HepG2 (cell line): Measurements from ENCODE around the gene ZDHHC3. TPM values are rescaled to one million over a fixed set of nuclear protein-coding genes. Genes with fewer than 3 reads are reported as not detected.

Source experiments
- ATAC-seq: fragments of 200-7000 bp; cut with Tn5 transposase; 3 replicates; pipeline ENCODE4 v1.9.1; 2020; ENCODE audit warnings: mild to moderate bottlenecking, moderate library complexity
- BruUV-seq: library from RNA; stranded (reverse); fragments of 400-500 nt; replicated peaks from 2 replicates; lab custom pipeline; 2021; lab: Mats Ljungman, UMichigan
- CTCF ChIA-PET: fragments of 300-600 bp; formaldehyde crosslinking; extraction: SDS; loops from one replicate; lab custom pipeline; 2021; ENCODE audit warnings: low total read pairs, inconsistent platforms, low intra/inter-chr PET ratio; lab: Yijun Ruan, JAX
- POLR2A ChIA-PET: fragments of 350-600 bp; sonication (Branson Sonifier 250); formaldehyde crosslinking; loops from one replicate; lab custom pipeline; 2020; ENCODE audit warnings: antibody characterized with exemption, inconsistent platforms; lab: Yijun Ruan, JAX
- DNase-seq: peaks from one replicate; pipeline ENCODE4 v3.0.0-alpha.2; 2015; ENCODE audit warnings: low spot score
- FAIRE-seq: peaks from 3 replicates; lab custom pipeline; 2011; peaks lifted over from hg19 to GRCh38; lab: Jason Lieb, UNC
- H2AFZ ChIP-seq: one replicate; pipeline ENCODE4 v1.6.1; 2011; ENCODE audit warnings: low read length, inconsistent platforms
- H3K27ac ChIP-seq: fragments of 300-600 bp; 3 replicates; pipeline ENCODE4 v1.8.0; 2011; ENCODE audit warnings: mixed run types, mild to moderate bottlenecking, mixed read lengths, low read length, inconsistent platforms; ENCODE audit not compliant: insufficient read depth; ENCODE audit errors: extremely low read length
- H3K27me3 ChIP-seq, 2 experiments: fragments of 200-600 bp in 1 of 2; 2 replicates in 1 of 2; 3 replicates in 1 of 2; pipeline versions ENCODE4 v1.6.0 to v1.8.0; 2011; ENCODE audit warnings: low read length in 2 of 2, mild to moderate bottlenecking in 2 of 2, moderate library complexity in 2 of 2, inconsistent platforms in 1 of 2; ENCODE audit not compliant: insufficient read depth in 2 of 2, control insufficient read depth in 1 of 2
- H3K36me3 ChIP-seq, 2 experiments: fragments of 200-600 bp in 1 of 2; replicated peaks in 1 of 2; 2 replicates in 1 of 2; 3 replicates in 1 of 2; pipeline versions ENCODE4 v1.5.1 to v1.8.0; 2011; ENCODE audit warnings: low read length in 2 of 2, inconsistent platforms in 1 of 2; ENCODE audit not compliant: insufficient read depth in 2 of 2, control insufficient read depth in 1 of 2
- H3K4me1 ChIP-seq: 2 replicates; pipeline ENCODE4 v1.5.1; 2012; ENCODE audit warnings: low read length, inconsistent platforms; ENCODE audit not compliant: insufficient read depth
- H3K4me2 ChIP-seq: 2 replicates; pipeline ENCODE4 v1.6.0; 2011; ENCODE audit warnings: low read depth, low read length, inconsistent platforms
- H3K4me3 ChIP-seq, 3 experiments: fragments of 200-600 bp in 1 of 3; sonication (generic), shearing (Covaris generic) in 1 of 3; replicated peaks in 1 of 3; 2 replicates each; pipeline ENCODE4 v1.5.1; 2011 to 2016; ENCODE audit warnings: low read length in 3 of 3, inconsistent platforms in 2 of 3, low read depth in 2 of 3, mild to moderate bottlenecking in 2 of 3, control low read depth in 1 of 3, mixed read lengths in 1 of 3; ENCODE audit not compliant: insufficient read depth in 1 of 3
- H3K79me2 ChIP-seq: one replicate; pipeline ENCODE4 v1.6.1; 2011; ENCODE audit warnings: low read length, inconsistent platforms; ENCODE audit not compliant: insufficient read depth
- H3K9ac ChIP-seq: 2 replicates; pipeline ENCODE4 v1.6.0; 2011; ENCODE audit warnings: mild to moderate bottlenecking, low read depth, low read length, inconsistent platforms; ENCODE audit not compliant: insufficient read depth
- H3K9me3 ChIP-seq: 2 replicates; pipeline ENCODE4 v1.5.1; 2012; ENCODE audit warnings: mild to moderate bottlenecking, low read length
- H4K20me1 ChIP-seq: 2 replicates; pipeline ENCODE4 v1.6.0; 2011; ENCODE audit warnings: inconsistent platforms, mild to moderate bottlenecking, low read length, moderate library complexity; ENCODE audit not compliant: insufficient read depth
- ATAD3A ChIP-seq: sonication (generic); formaldehyde crosslinking; IDR thresholded peaks from 2 replicates; pipeline ENCODE4 v1.4.0; 2020; ENCODE audit warnings: missing genetic modification reagents
- ATM ChIP-seq: fragments of 450-650 bp; IDR thresholded peaks from 2 replicates; pipeline ENCODE4 v1.7.1; 2017; ENCODE audit warnings: mild to moderate bottlenecking, borderline replicate concordance
- BORCS8-MEF2B ChIP-seq: sonication (generic); formaldehyde crosslinking; IDR thresholded peaks from 2 replicates; pipeline ENCODE4 v1.8.0; 2022; ENCODE audit warnings: mild to moderate bottlenecking, missing genetic modification reagents
- FOXA1 ChIP-seq, 2 experiments: fragments of 450-650 bp in 1 of 2; sonication (generic) in 1 of 2; formaldehyde crosslinking in 1 of 2; IDR thresholded peaks; 2 replicates each; pipeline versions ENCODE4 v1.4.0 to v1.6.1; 2016 to 2020; ENCODE audit warnings: missing genetic modification reagents in 1 of 2
- GPN1 ChIP-seq: sonication (generic); formaldehyde crosslinking; IDR thresholded peaks from 2 replicates; pipeline ENCODE4 v1.5.1; 2020; ENCODE audit warnings: missing genetic modification reagents, borderline replicate concordance
- GTF3A ChIP-seq: sonication (generic); formaldehyde crosslinking; conservative IDR thresholded peaks from 2 replicates; pipeline ENCODE4 v1.4.0; 2020; ENCODE audit warnings: mild to moderate bottlenecking, missing genetic modification reagents
- KDM5A ChIP-seq: fragments of 200-600 bp; sonication (generic); IDR thresholded peaks from 2 replicates; pipeline ENCODE4 v1.7.0; 2018; ENCODE audit warnings: antibody characterized with exemption, mild to moderate bottlenecking, low read length, borderline replicate concordance
- KMT2A ChIP-seq: sonication (generic); formaldehyde crosslinking; IDR thresholded peaks from 2 replicates; pipeline ENCODE4 v1.4.0; 2020; ENCODE audit warnings: missing genetic modification reagents
- NCOA1 ChIP-seq: sonication (generic); formaldehyde crosslinking; IDR thresholded peaks from 2 replicates; pipeline ENCODE4 v1.9.0; 2021; ENCODE audit warnings: missing genetic modification reagents
- NKX3-1 ChIP-seq: sonication (generic); formaldehyde crosslinking; IDR thresholded peaks from 2 replicates; pipeline ENCODE4 v1.5.0; 2020; ENCODE audit warnings: missing genetic modification reagents
- TBL1XR1 ChIP-seq: fragments of 150-350 bp; IDR thresholded peaks from 2 replicates; pipeline ENCODE4 v1.6.1; 2014; ENCODE audit warnings: borderline replicate concordance, low read length; ENCODE audit not compliant: partially characterized antibody
- YEATS4 ChIP-seq: sonication (generic); formaldehyde crosslinking; IDR thresholded peaks from 2 replicates; pipeline ENCODE4 v1.4.0; 2020; ENCODE audit warnings: missing genetic modification reagents, borderline replicate concordance
- ZFP82 ChIP-seq: sonication (generic); formaldehyde crosslinking; IDR thresholded peaks from 2 replicates; pipeline ENCODE4 v1.5.1; 2020; ENCODE audit warnings: mild to moderate bottlenecking, missing genetic modification reagents, borderline replicate concordance
- ZNF335 ChIP-seq: sonication (generic); formaldehyde crosslinking; IDR thresholded peaks from 2 replicates; pipeline ENCODE4 v1.4.0; 2020; ENCODE audit warnings: missing genetic modification reagents
- ZNF782 ChIP-seq: sonication (generic); formaldehyde crosslinking; IDR thresholded peaks from 2 replicates; pipeline ENCODE4 v1.4.0; 2020; ENCODE audit warnings: missing genetic modification reagents, mild to moderate bottlenecking, borderline replicate concordance
- WGBS: methylation state at CpG from one replicate; pipeline ENCODE4 v1.1.6; 2017; ENCODE audit warnings: low lambda C conversion rate; 5-methylcytosine and 5-hydroxymethylcytosine counted together
- in situ Hi-C: cut with HindIII; loops from 2 replicates; pipeline ENCODE4 v1.10.0; 2017; ENCODE audit warnings: low pct_unique_long_range_greater_than_20kb; ENCODE audit not compliant: extremely low pct_ligation_motif_present
- intact Hi-C: fragments of 100-400 bp; cut with micrococcal nuclease; formaldehyde crosslinking; loops from one replicate; pipeline ENCODE4 v1.10.0; 2022; ENCODE audit not compliant: unreplicated experiment
- polyA plus RNA-seq, 8 experiments: library from polyadenylated mRNA; depleted of rRNA in 3 of 8; stranded (reverse) in 7 of 8; unstranded in 1 of 8; fragments of >200 nt; fragmentation: Illumina TruSeq in 4 of 8; extraction: Trizol in 4 of 8; gene quantifications; 2 replicates each; pipeline versions ENCODE4 v1.2.1 to v1.2.3, GENCODE V29; 2011 to 2016; ENCODE audit warnings: low read depth in 4 of 8, missing spikeins in 1 of 8, mixed read lengths in 1 of 8; ENCODE audit not compliant: insufficient read depth in 1 of 8
- total RNA-seq, 5 experiments: library from RNA; depleted of rRNA; stranded (reverse); fragments of >200 nt; fragmentation: Illumina TruSeq; extraction: Trizol; gene quantifications; 2 replicates each; pipeline ENCODE4 v1.2.3, GENCODE V29; 2016; ENCODE audit warnings: low read depth in 1 of 5

ZDHHC3 gene
- total and polyA plus RNA-seq, 2 of the 13 experiments (the other 11 are each of a cell fraction or from before 2014, with no cell fraction given), result 44.1 to 65.7 TPM

- peaks cover 12% of the 10 kb centered on the region for H3K4me1 ChIP-seq
- no peak for FAIRE-seq
- DNase-seq, result no peak
- peaks cover 29 to 76% of the 10 kb centered on the region in 2 experiments for H3K36me3 ChIP-seq
- no peaks in the 10 kb centered on the region for H3K79me2 ChIP-seq
- TF ChIP-seq YEATS4 (CRISPR knock-in tag) (no peak), ATM (no peak), KMT2A (CRISPR knock-in tag) (no peak)
- H3K9ac ChIP-seq, result no peak overlapping the region
- no peak overlapping the region for H3K4me3 ChIP-seq
- H3K9me3 ChIP-seq, result no peaks in the 10 kb centered on the region
- no peaks in the 10 kb centered on the region for H3K27me3 ChIP-seq
- intact Hi-C loops, result no loop called here
- in situ Hi-C loops, result no loop called here
- no peaks in the 10 kb centered on the region for H4K20me1 ChIP-seq
- no TSS peak for BruUV-seq
- CTCF ChIA-PET, result no interaction called here
- POLR2A ChIA-PET, result no interaction called here
- no peak overlapping the region for H2AFZ ChIP-seq
- no peak for ATAC-seq
- no peak overlapping the region for H3K27ac ChIP-seq
- H3K4me2 ChIP-seq, result no peak overlapping the region
These were observed 27.4 kb upstream of the ZDHHC3 start for GRCh38 chr3:45003406-45003805.

- Histone ChIP-seq H4K20me1 (no peaks in the 10 kb centered on the region), H3K9ac (no peak overlapping the region), H3K4me1 (peaks cover 12% of the 10 kb centered on the region), H3K9me3 (no peaks in the 10 kb centered on the region), H3K4me2 (no peak overlapping the region), H3K36me3 (peaks cover 30 to 74% of the 10 kb centered on the region in 2 experiments), H2AFZ (no peak overlapping the region), H3K27ac (peak overlapping the region; percentile 40), H3K4me3 (no peak overlapping the region), H3K79me2 (no peaks in the 10 kb centered on the region), H3K27me3 (no peaks in the 10 kb centered on the region)
- in situ Hi-C loops (no loop called here), intact Hi-C loops (no loop called here)
- no peak for DNase-seq
- CTCF ChIA-PET, result no interaction called here
- ATAC-seq, result no peak
- POLR2A ChIA-PET, result no interaction called here
- no TSS peak for BruUV-seq
- TF ChIP-seq GPN1 (CRISPR knock-in tag), result no peak
- TF ChIP-seq GTF3A, result no peak
- no peak for TF ChIP-seq BORCS8-MEF2B (CRISPR knock-in tag)
- no peak for TF ChIP-seq ATAD3A (CRISPR knock-in tag)
- no peak for TF ChIP-seq KDM5A
- no peak for TF ChIP-seq TBL1XR1
- no peak for TF ChIP-seq ZNF335 (CRISPR knock-in tag)
- TF ChIP-seq NKX3-1, result no peak
- no peak for TF ChIP-seq NCOA1
- no peak for TF ChIP-seq ZFP82
- no peak for TF ChIP-seq FOXA1 (IDR thresholded peaks at IDR 0.05)
- no peak for TF ChIP-seq FOXA1 (CRISPR knock-in tag; IDR thresholded peaks at IDR 0.05)
- no peak for TF ChIP-seq ZNF782
- no peak for FAIRE-seq
- 96% methylated on average over 3 of the region's 3 CpGs for WGBS
These were observed 26.7 kb upstream of the ZDHHC3 start for GRCh38 chr3:45002720-45003119.
